Loucy (cell line): ENCODE results near the gene PLEKHA7.

Source experiments
- EZH2phosphoT487 ChIP-seq: fragments of 200-600 bp; IDR thresholded peaks from 2 replicates; pipeline ENCODE4 v1.6.1; 2018; ENCODE audit warnings: antibody characterized with exemption, mild to moderate bottlenecking, moderate library complexity, borderline replicate concordance
- TF ChIP-seq, protein P1 (sequence below): fragments of 200-600 bp; sonication (generic); conservative IDR thresholded peaks from 2 replicates; pipeline ENCODE4 v1.5.1; 2014; ENCODE audit warnings: mild to moderate bottlenecking, antibody characterized with exemption, low read length

DNA sequence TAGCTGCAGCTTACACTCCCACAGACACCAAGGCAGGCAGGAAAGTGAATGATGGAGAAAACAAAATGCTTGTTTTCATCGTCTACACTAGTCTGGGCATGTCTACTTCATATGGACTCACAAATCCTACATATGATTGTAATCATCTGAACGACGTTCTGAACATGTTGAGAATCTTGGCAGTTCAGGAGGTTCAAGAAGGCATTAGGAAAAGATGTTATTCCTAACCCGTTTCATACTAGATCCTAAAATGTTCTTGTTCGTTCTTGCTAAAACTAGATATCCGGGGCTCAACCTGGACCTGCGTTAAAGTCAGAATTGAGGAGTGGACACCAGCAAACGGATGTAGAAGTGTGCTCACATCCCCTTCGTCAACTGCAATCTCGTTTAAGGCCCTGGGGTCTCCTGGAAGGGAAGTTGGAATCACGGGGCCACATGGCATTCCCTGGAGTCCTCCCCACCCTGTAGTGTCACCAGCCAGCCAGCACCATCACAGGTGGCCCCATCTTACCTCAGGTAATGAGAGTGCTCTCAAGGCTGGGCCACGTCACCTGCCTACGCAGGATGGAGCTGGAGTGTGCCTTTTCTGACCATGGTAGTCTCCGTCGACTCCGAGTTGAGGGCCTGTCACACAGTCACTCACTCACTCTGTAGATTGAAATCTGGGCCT is 238.5 kb downstream of the PLEKHA7 start:
- TF ChIP-seq, protein P1, sequence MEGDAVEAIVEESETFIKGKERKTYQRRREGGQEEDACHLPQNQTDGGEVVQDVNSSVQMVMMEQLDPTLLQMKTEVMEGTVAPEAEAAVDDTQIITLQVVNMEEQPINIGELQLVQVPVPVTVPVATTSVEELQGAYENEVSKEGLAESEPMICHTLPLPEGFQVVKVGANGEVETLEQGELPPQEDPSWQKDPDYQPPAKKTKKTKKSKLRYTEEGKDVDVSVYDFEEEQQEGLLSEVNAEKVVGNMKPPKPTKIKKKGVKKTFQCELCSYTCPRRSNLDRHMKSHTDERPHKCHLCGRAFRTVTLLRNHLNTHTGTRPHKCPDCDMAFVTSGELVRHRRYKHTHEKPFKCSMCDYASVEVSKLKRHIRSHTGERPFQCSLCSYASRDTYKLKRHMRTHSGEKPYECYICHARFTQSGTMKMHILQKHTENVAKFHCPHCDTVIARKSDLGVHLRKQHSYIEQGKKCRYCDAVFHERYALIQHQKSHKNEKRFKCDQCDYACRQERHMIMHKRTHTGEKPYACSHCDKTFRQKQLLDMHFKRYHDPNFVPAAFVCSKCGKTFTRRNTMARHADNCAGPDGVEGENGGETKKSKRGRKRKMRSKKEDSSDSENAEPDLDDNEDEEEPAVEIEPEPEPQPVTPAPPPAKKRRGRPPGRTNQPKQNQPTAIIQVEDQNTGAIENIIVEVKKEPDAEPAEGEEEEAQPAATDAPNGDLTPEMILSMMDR, result no peak
- no peak for TF ChIP-seq EZH2phosphoT487
